Kasumi-1 (cell line): ENCODE results near the gene UGT1A4.

Experiments
- DNase-seq, 2 experiments: peaks; one replicate each; lab custom pipeline; 2025; lab: John Stamatoyannopoulos, UW

UGT1A4 gene

GRCh38 chr2:233811732-233812131, 93.2 kb downstream of the UGT1A4 start:
- DNase-seq: no peak

GRCh38 chr2:233813236-233814055, 94.9 kb downstream of the UGT1A4 start:
- no peak for DNase-seq

GRCh38 chr2:233814056-233814835, 95.7 kb downstream of the UGT1A4 start:
- DNase-seq: no peak

- no peak for DNase-seq
These were observed 97.3 kb downstream of the UGT1A4 start for GRCh38 chr2:233815861-233816260.

DNA sequence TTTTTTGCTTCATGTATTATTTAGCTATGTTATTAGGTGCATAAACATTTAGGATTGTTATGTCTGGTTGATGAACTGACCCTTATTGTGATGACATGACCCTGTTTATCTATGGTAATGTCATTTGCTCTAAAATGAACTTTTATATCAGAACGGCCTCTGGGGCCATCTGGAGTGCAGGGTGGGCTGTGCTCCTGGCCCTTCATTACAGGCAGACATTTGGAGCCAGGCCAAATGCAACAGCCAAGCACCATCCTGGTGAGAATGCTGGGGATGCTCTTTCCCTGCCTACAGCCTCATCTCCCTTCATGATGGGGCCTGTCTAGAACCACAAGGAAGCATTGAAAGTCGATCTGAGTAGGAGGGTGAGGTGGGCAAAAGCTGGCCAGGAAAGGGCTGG, 97.8 kb downstream of the UGT1A4 start:
- DNase-seq: no peak

- no peak for DNase-seq
These were observed 98.2 kb downstream of the UGT1A4 start for GRCh38 chr2:233816771-233817170.

DNA sequence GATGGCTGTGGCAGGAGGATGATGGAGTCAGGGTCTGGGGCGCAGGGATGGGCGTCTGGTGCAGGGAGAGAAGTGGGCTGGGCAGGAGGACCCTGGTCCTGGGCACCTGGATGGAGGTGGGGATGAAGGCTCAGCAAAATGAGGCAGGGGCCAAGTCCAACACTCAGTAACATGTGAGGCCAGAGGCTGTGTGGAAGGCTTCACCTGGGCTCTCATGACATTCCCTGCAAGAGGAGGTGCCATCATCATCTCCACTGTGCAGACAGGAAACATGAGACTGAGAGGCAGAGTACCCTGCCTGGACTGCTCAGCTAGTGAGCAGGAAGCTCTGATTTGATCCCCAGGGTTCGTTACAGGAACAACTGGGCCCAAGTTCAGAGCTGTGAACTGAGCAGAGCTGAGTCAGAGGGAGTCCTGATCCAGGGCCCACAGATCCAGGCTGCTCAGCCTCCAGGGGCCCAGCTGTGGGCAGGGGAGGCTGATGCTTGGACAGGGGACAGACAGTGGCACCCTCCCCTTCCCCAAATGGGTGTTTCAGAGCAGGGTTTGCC, 98.9 kb downstream of the UGT1A4 start:
- DNase-seq: no peak

GRCh38 chr2:233817995-233818638, 99.6 kb downstream of the UGT1A4 start:
- no peak for DNase-seq

GRCh38 chr2:233818639-233819621, 100.4 kb downstream of the UGT1A4 start:
- no peak for DNase-seq

GRCh38 chr2:233819884-233820773, 101.6 kb downstream of the UGT1A4 start:
- DNase-seq: no peak

GRCh38 chr2:233820774-233821105, 102.2 kb downstream of the UGT1A4 start:
- no peak for DNase-seq

DNA sequence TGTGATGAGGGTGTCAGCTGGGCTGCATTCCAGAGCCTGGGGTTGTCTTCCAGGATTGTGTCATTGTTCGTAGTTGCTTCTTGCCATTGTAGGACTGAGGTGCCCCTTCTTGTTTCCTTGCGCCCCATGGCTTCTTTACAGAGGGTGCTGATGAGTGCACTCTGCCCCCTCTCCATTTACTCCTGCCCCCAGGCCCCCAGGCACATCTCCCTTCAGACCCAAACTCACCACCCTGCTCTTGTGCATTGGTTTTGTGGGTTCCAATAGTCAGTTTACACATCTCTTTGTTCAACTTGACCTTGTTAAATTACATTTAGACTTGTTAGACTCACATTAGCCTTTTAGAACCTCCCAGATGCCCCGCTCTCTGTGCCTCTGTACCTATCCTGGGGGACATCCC, 102.7 kb downstream of the UGT1A4 start:
- no peak for DNase-seq

DNA sequence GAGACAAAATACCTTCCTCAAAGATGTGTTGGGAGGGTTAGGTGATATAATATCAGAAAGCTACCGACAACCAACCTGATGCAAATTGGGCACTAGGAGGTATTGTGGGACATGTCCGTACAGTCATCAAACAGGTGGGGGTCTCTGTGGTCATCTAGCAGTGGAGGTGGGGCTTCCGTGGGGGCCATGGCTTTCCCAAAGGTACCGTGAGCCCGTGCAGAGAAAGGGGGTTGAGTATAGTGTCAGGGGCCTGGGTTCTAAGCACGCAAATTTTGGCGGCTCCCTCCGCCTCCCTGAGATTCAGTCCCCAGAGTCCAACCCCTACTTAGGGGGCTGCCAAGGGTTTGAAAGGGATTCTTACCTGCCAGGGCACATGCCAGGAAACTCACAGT, 103.2 kb downstream of the UGT1A4 start:
- DNase-seq: no peak

DNA sequence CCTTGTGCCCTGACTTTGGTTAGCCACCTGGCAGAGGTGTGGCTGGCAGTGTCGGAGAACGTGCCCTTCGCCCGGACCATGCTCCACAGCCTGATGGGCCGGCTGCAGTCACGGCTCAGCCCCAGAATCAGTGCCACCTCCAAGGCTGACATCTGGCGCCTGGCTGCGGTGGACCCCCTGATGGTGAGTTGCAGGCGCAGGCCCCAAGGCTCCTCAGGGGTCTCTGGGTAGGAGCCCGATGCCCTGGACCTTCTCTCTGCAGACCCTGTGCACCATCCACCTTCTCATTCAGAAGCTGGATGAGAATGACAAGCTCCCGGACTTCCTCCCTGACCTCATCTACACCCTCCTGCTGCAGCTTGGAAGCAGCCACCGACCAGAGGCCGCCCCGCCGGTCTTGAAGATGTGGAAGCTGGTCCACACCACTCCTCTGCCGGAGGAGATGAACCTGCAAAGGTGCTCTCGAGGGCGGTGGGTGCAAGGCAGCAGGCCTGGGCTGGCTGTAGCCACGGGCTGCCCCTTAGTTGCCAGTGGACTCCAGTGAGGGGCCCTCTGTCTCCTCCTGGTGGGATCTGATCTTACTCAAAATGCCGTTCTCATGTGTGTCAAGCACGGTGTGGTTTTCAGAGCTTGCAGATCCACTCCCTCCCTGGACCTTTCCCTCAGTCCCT, 103.7 kb downstream of the UGT1A4 start:
- DNase-seq: no peak
